ENCODE measurements around the gene ALDH1L1. TPM values are rescaled to one million over a fixed set of nuclear protein-coding genes. Genes with fewer than 3 reads are reported as not detected.

Gene ALDH1L1
- total RNA-seq, 6 donors from 2014 or later: 2.4 to 11.5 (median 4.7) TPM

- H3K27ac ChIP-seq: no peak overlapping the region
- H3K36me3 ChIP-seq: no peaks in the 10 kb centered on the region
- no peaks in the 10 kb centered on the region for H3K9me3 ChIP-seq
- WGBS, 2 donors: 88 to 95% methylated on average over 3 of the region's 3 CpGs
- ATAC-seq (ENCODE audit: low FRiP score in 2 of 2): no peak
- peak in 1 of 2 donors; percentile 8 for DNase-seq
- no peaks in the 10 kb centered on the region for H3K27me3 ChIP-seq
- no peaks in the 10 kb centered on the region for H3K4me1 ChIP-seq
- TF ChIP-seq CTCF (IDR thresholded peaks at IDR 0.05) (no peak), EP300 (IDR thresholded peaks at IDR 0.05) (no peak), POLR2AphosphoS5 (IDR thresholded peaks at IDR 0.05) (no peak), POLR2A (IDR thresholded peaks at IDR 0.05) (no peak)
- no peak overlapping the region for H3K4me3 ChIP-seq
These were observed 63.2 kb downstream of the ALDH1L1 start for GRCh38 chr3:126117212-126117611.

DNA sequence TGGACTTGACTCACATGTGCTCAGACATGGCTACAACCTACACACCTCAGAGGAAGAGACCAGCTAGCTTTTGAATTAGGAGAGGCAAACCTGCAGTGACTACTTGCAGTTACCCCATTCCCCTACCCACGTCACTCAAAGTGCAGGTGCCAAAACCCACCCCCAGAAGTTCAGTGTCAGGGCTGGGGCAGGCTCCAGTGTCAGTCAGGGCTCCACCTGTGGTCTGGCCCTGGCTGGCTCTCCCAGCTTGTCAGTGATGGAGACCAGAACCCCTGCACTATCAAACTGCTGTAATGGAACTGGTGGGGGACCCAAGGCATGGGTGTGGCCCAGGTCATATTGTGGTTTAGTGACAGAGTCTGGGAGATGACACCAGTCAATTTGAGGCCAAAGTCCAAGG lies 63.9 kb downstream of the ALDH1L1 start:
- DNase-seq (peak in 1 of 2 donors; percentile 10), ATAC-seq (ENCODE audit: low FRiP score in 2 of 2) (no peak)
- Histone ChIP-seq H3K36me3 (no peaks in the 10 kb centered on the region), H3K9me3 (no peaks in the 10 kb centered on the region), H3K4me3 (no peak overlapping the region), H3K27ac (no peak overlapping the region), H3K4me1 (no peaks in the 10 kb centered on the region), H3K27me3 (no peaks in the 10 kb centered on the region)
- no peak for TF ChIP-seq CTCF (IDR thresholded peaks at IDR 0.05)
- no peak for TF ChIP-seq EP300 (IDR thresholded peaks at IDR 0.05)
- no peak for TF ChIP-seq POLR2A (IDR thresholded peaks at IDR 0.05)
- no peak for TF ChIP-seq POLR2AphosphoS5 (IDR thresholded peaks at IDR 0.05)
- 71% methylated on average over 1 of the region's 1 CpG; no CpG with 5 or more reads in 1 of the 2 donors for WGBS, 2 donors

- H3K36me3 ChIP-seq: no peaks in the 10 kb centered on the region
- DNase-seq (peak in 1 of 2 donors; percentile 15), ATAC-seq (ENCODE audit: low FRiP score in 2 of 2) (no peak)
- no peak overlapping the region for H3K4me3 ChIP-seq
- H3K27me3 ChIP-seq: no peaks in the 10 kb centered on the region
- TF ChIP-seq CTCF (IDR thresholded peaks at IDR 0.05) (no peak), POLR2A (IDR thresholded peaks at IDR 0.05) (no peak), POLR2AphosphoS5 (IDR thresholded peaks at IDR 0.05) (no peak), EP300 (IDR thresholded peaks at IDR 0.05) (no peak)
- H3K27ac ChIP-seq: no peak overlapping the region
- no peaks in the 10 kb centered on the region for H3K4me1 ChIP-seq
- H3K9me3 ChIP-seq: no peaks in the 10 kb centered on the region
- 91 to 96% methylated on average over 11 to 15 of the region's 16 CpGs for WGBS, 2 donors
These were observed 65.7 kb downstream of the ALDH1L1 start for GRCh38 chr3:126114443-126115386.

- ATAC-seq (ENCODE audit: low FRiP score in 2 of 2) (no peak), DNase-seq (peak in 1 of 2 donors; percentile 21)
- Histone ChIP-seq H3K9me3 (no peaks in the 10 kb centered on the region), H3K36me3 (no peaks in the 10 kb centered on the region), H3K4me1 (no peaks in the 10 kb centered on the region), H3K27me3 (no peaks in the 10 kb centered on the region), H3K4me3 (no peak overlapping the region), H3K27ac (no peak overlapping the region)
- WGBS, 2 donors: 76% methylated on average over 7 to 9 of the region's 9 CpGs
- no peak for TF ChIP-seq EP300 (IDR thresholded peaks at IDR 0.05)
- peak in 3 of 6 experiments; percentile 6 to 37 (median 12) for TF ChIP-seq CTCF (IDR thresholded peaks at IDR 0.05)
These were observed 66.5 kb downstream of the ALDH1L1 start for GRCh38 chr3:126113733-126114442.
